HG02852 (cell line): ENCODE data around the gene SMARCA2.
A peak's percentile ranks its signal among the peaks of the same experiment; 100 is the strongest.

Experiments
- ATAC-seq: cut with Tn5 transposase; IDR thresholded peaks from one replicate; pipeline ENCODE4 v1.9.1; 2021; ENCODE audit warnings: mild to moderate bottlenecking, moderate library complexity; ENCODE audit not compliant: unreplicated experiment

Gene SMARCA2

GRCh38 chr9:2086971-2087370 is 71.8 kb downstream of the SMARCA2 start:
- ATAC-seq, result peak; percentile 44

DNA sequence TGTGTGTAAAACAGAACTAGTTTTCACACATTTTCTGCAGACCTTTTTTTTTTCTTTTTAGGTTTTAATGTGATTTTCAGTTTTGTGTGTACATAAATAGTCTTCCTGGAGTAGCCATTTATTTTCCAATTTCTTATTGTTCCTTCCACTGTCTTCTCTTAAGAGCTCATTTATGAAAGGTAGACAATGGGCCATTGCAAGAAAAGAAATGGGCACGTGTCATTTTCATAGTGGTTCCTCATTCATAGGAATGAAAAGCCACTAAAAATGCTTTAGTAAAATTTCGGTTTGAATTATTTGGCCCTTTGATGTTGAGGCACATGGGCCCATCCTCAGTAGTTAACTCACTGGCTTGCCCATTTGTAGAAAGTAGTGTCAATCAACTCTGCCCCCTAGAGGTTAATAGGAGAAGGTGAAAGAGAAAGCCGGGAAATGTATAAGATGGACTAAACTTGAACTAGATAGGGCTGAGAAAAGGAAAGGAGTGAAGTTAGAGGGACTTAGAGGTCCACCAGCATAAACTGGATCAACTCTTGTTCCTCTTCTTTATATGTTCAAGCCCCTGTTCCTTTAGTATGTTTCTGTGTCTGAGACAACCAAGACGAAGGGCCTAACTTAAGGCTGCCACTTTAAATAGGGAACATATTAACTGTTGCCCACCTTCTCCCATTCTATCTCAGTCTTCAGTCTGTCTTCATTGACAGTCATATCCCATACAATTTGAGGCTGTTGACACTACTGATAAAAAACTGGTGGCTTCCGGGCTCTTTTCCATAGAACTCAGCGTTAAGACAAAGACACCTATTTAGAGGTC is 72.6 kb downstream of the SMARCA2 start:
- peak; percentile 83 for ATAC-seq

GRCh38 chr9:2093920-2094597 is 78.9 kb downstream of the SMARCA2 start:
- no peak for ATAC-seq

GRCh38 chr9:2096376-2096970 is 81.3 kb downstream of the SMARCA2 start:
- no peak for ATAC-seq

DNA sequence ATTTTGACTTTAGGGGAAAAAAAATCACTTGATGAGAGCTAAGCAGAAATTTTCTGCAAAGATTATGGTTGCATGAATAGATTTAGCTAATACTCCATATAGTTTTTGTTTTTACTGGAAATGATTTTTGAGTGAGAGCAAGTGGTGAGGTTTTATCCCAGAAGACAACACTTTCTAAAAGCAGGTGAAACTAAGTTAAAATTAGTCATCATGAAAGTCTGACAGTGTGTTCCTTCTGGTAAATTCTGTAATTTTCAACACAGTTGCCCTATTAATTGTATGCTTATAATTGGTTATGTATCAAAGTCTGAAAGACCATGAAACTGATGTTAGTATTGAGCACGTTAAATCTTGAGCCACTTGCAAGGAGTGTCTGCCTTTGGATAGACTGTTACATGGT is 91.5 kb downstream of the SMARCA2 start:
- ATAC-seq, result no peak

DNA sequence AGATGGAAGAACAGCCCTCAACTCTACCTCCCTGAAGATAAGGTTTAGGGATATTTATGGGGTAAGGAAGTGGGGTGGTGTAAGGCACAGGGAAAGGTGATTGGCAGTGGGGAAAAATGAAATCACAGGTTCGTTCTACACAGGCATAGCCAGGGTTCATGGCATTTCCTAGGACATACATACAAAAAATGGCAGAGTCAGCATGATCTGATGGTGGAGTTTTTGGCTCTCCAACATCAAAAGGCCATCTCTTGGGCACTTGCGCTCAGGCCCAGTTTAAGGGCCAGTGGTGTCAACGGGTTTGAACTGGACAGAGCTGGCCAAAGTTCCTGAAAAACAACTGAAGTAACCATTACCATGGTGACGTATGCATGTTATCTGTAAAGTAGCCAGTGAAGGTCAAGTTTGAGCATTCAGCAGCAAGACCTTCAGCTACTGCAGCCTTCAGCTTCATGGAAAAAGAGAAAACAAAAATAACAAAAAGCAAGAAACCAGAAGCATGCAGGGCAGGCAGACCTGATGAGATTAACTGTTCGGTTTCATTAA is 92.8 kb downstream of the SMARCA2 start:
- ATAC-seq, result no peak

- ATAC-seq, result no peak
These were observed 94.0 kb downstream of the SMARCA2 start for GRCh38 chr9:2109069-2109650.

DNA sequence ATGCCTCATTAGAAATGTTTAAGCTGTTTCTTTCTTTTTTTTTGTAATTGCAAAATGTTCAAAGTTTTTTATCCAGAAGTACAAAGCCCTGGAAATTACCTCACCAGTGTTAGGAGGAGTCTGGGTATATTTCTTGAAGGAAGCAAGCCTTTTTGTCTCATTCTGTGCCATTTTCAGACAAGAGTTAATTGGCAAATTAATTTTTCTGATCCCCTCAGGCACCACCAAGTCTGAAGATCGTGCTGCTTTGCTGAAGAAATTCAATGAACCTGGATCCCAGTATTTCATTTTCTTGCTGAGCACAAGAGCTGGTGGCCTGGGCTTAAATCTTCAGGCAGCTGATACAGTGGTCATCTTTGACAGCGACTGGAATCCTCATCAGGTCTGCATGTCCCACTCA is 94.9 kb downstream of the SMARCA2 start:
- no peak for ATAC-seq

GRCh38 chr9:2116073-2116472 is 100.9 kb downstream of the SMARCA2 start:
- no peak for ATAC-seq

GRCh38 chr9:2117527-2117926 is 102.4 kb downstream of the SMARCA2 start:
- no peak for ATAC-seq

DNA sequence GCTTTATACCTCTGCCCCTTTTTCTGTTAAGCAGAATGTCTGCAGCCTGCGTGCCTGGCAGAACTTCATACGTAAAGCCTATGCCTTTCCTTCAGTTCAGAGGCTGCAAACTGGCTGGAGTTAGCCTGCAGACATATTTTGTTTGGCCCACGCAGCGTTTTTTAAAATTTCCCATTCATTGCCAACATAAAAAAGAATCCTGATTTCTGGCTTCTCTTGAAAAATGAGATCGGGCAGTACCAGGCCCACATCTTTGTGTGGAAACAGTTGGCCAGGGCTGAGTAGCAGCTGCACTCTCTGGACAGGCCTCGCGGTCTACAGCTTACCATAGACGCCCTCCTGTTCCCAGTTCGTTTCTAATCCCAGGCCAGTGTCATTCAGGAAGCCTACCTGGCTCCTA is 104.4 kb downstream of the SMARCA2 start:
- no peak for ATAC-seq

- ATAC-seq, result no peak
These were observed 106.0 kb downstream of the SMARCA2 start for GRCh38 chr9:2120926-2121689.

- no peak for ATAC-seq
These were observed 107.2 kb downstream of the SMARCA2 start for GRCh38 chr9:2122299-2122698.

DNA sequence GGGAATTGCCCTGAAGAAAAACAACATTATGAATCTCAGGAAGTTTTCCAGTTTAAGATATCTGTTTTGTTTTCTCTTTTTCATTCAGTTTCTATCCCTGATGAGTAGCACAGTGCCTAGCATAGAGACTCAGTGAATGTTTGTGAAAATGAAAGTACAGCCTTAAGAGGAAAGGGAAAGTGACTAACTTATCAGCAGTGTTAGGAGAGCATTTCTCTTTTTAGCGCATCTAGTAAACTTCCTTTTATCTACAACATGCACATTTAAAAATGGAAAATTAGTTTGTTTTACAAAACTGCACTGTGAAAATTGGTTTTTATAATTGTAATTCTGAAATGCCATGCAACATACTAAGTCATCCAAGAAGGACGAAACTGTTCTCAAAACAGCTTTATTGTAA is 110.8 kb downstream of the SMARCA2 start:
- peak; percentile 96 for ATAC-seq

DNA sequence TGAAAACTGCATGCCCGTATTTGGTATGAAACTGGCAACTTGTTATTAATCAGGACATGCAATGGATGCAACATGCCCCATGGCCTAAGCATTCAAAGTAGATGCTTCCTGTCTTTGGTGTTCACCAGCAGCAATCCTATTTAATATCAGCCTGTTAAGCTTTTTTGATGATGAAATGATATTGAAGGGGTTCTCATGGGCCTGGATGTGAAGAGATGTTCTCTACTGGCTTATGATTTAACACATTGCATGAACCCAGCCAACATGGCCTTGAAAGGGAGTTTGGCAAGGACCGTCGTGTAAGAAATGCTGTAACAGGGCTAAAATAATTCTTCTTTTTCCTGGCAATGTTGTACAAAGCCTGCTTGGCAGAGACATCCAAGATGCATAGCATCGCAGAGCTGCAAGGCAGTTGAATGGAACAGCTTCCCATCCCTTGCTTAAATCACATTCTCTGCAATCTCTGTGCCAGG is 111.2 kb downstream of the SMARCA2 start:
- ATAC-seq, result peak; percentile 2

DNA sequence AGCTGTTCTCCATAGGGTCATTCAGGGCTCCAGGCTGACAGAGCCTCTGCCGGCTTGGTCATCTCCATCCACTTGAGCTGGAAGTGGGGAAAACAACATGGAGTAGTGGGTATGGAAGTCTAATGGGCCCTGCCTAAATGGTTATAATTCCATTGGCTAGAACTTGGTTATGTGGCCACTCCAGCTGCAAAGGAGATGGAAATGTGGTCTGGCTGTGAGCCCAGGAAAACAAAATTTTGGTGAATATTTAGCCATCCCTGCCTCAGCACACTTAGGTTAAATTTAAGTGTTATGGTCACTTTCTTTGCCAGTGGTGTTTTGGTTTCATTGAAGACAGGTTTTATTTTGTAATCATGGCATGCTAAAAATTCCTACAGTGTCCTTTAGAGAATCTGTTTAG is 112.3 kb downstream of the SMARCA2 start:
- no peak for ATAC-seq

DNA sequence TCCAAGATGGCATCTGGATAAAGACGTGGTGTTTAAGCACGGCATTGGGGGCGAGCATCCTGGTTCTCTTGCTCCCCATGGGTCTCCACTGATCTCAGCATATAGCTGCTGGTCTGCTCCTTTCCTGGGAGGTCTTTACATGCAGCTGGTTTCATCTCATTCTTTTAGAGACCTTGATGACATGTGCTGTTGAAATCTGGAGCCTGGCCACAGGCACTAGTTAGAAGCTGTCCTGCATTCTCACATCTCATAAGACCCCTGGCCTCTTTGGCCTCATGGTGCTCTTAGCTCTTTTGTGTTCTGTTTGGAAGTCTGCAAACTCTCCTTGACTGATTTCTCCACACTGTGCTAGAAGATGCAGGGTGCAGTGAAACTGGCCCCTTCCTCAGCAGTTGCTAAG is 113.0 kb downstream of the SMARCA2 start:
- ATAC-seq, result no peak

DNA sequence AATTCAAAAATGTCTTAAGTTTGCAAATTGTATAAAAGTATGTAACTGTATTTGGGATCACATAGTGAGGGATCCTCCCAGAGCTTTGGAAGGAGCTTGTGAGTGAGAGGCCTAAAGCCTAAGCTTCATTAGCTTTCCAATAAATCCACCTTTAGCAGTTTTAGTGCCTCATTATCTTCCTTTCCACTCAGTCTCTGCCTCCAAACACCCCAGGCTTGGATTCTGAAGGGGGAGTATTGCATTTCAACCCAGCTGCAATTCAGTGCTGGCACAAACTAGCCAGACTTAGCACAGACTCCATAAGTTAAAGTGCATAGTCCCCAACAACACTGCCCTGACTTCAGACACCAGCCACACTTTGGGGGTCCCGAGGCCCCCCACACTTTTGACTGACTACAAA is 113.5 kb downstream of the SMARCA2 start:
- ATAC-seq, result no peak

GRCh38 chr9:2130941-2131340 is 115.8 kb downstream of the SMARCA2 start:
- no peak for ATAC-seq

DNA sequence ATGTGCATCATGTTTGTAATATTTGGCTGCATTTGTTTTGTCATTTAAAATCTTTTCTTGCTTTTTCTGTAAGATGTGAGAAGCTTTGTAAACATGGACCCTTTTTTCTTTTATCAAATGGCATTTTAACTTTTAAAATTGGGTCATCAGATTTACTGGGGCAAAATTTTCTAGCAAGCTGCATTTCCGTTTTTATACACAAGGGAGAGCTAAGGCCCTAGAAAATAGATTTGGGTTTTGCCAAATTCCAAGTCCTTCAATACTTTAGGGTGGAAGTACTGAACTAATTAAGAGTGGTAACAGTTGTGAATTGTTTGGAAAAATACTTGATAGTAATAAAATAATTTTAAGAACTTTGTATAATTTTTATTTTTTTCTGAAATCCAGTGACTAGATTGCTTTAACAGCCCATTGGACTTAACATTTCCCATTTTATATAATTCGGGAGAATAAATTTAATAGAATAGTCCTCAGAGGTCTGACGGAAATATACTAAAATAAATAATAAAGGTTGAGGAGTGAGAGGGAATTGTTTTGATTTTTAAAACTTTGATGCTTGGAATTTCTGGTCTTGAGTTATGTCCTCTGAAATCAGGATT is 117.4 kb downstream of the SMARCA2 start:
- no peak for ATAC-seq
